ENCODE measurements around the gene CCSER1.

DNA sequence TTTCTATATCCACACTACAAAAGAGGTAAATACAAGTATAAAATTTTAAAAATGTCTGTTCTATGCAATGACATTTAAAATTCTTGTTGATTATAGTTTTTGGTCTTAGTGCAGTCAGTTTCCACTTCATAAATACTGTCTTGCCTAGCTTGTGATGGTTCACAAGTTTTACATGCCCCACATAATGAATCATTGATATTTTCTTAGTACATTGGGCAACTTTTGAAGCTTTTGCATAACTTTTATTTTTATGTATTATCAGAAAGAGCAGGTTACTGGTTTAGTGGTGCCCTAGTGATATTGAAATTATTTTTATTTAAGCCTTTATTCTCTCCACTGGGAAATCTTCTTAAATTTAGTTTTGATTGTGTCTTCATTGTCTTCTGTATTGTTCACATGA lies 388.0 kb downstream of the CCSER1 start:
- no peak for TF ChIP-seq EZH2phosphoT487 (IDR thresholded peaks at IDR 0.05; ENCODE audit: borderline replicate concordance, low read depth, low read length)
- TF ChIP-seq, protein P1, sequence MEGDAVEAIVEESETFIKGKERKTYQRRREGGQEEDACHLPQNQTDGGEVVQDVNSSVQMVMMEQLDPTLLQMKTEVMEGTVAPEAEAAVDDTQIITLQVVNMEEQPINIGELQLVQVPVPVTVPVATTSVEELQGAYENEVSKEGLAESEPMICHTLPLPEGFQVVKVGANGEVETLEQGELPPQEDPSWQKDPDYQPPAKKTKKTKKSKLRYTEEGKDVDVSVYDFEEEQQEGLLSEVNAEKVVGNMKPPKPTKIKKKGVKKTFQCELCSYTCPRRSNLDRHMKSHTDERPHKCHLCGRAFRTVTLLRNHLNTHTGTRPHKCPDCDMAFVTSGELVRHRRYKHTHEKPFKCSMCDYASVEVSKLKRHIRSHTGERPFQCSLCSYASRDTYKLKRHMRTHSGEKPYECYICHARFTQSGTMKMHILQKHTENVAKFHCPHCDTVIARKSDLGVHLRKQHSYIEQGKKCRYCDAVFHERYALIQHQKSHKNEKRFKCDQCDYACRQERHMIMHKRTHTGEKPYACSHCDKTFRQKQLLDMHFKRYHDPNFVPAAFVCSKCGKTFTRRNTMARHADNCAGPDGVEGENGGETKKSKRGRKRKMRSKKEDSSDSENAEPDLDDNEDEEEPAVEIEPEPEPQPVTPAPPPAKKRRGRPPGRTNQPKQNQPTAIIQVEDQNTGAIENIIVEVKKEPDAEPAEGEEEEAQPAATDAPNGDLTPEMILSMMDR (conservative IDR thresholded peaks at IDR 0.05; ENCODE audit: low read length), result no peak
